ENCODE results near the gene ANKRD52. TPM values are rescaled to one million over a fixed set of nuclear protein-coding genes. Genes with fewer than 3 reads are reported as not detected.

ANKRD52 gene
- total and polyA plus RNA-seq, 2 experiments from 2014 or later, result 20.3 to 25.2 TPM

- no peaks in the 10 kb centered on the region for H3K79me2 ChIP-seq (replicated peaks; ENCODE audit: insufficient read depth)
- Mint-ChIP-seq H3K27ac (peak within 1 kb of the TSS; percentile 95), H3K9me3 (no peaks in the 10 kb centered on the region; the same call in 2 of the 3 replicates), H3K27me3 (ENCODE audit: insufficient read depth, low read depth, poor library complexity) (peaks cover 27% of the 10 kb centered on the region), H3K4me1 (peaks cover 10% of the 10 kb centered on the region), H3K36me3 (ENCODE audit: low read depth) (peaks cover 27% of the 10 kb centered on the region), H3K4me3 (peak within 1 kb of the TSS; percentile 90)
- H3K27me3 ChIP-seq (ENCODE audit: insufficient read depth), result no peaks in the 10 kb centered on the region
- H3K4me1 ChIP-seq (ENCODE audit: insufficient read depth), result peaks cover 5% of the 10 kb centered on the region; the same call in 1 of the 2 replicates
- H3K4me2 ChIP-seq, result peak within 1 kb of the TSS; percentile 95
- peak; percentile 91 for TF ChIP-seq POLR2AphosphoS5 (IDR thresholded peaks at IDR 0.05; ENCODE audit: low read depth)
- TF ChIP-seq EZH2phosphoT487 (IDR thresholded peaks at IDR 0.05; ENCODE audit: unreplicated experiment), result no peak
- no peak for TF ChIP-seq REST (IDR thresholded peaks at IDR 0.05; ENCODE audit: unreplicated experiment)
- TF ChIP-seq CTCF (conservative IDR thresholded peaks at IDR 0.05; ENCODE audit: low read depth in 2 of 2), result peak; percentile 46 to 58
- peak; percentile 93 for TF ChIP-seq ETS1 (IDR thresholded peaks at IDR 0.05)
- no peak for TF ChIP-seq NANOG (IDR thresholded peaks at IDR 0.05; ENCODE audit: borderline replicate concordance)
- no peak for TF ChIP-seq ZNF331 (CRISPR knock-in tag; IDR thresholded peaks at IDR 0.05; ENCODE audit: low read depth)
- TF ChIP-seq CREB1 (CRISPR knock-in tag; IDR thresholded peaks at IDR 0.05; ENCODE audit: low read depth), result peak; percentile 73
- no peak for TF ChIP-seq EZH2 (IDR thresholded peaks at IDR 0.05; ENCODE audit: low read depth, unreplicated experiment)
- TF ChIP-seq ZNF114 (CRISPR knock-in tag; IDR thresholded peaks at IDR 0.05), result no peak
- TF ChIP-seq STAT1 (IDR thresholded peaks at IDR 0.05; ENCODE audit: unreplicated experiment), result no peak
- TF ChIP-seq JUNB (IDR thresholded peaks at IDR 0.05; ENCODE audit: unreplicated experiment), result no peak
- no peak for TF ChIP-seq ZNF462 (CRISPR knock-in tag; IDR thresholded peaks at IDR 0.05)
- ATAC-seq, result peak; percentile 92
- peak within 1 kb of the TSS; percentile 96 for H3K27ac ChIP-seq (ENCODE audit: low read depth)
- peak within 1 kb of the TSS; percentile 80 for H3K4me3 ChIP-seq
- H3K9me2 ChIP-seq (ENCODE audit: insufficient read depth), result no peaks in the 10 kb centered on the region
- peak within 1 kb of the TSS; percentile 99 for H2AFZ ChIP-seq
- DNase-seq (ENCODE audit: low spot score), result peak; percentile 96
- H3K36me3 ChIP-seq (ENCODE audit: insufficient read depth), result peaks cover 4% of the 10 kb centered on the region
- H4K20me1 ChIP-seq (replicated peaks; ENCODE audit: insufficient read depth), result no peaks in the 10 kb centered on the region; the same call in 1 of the 2 replicates
- peaks cover 32% of the 10 kb centered on the region for H3F3A ChIP-seq (replicated peaks; ENCODE audit: low read depth)
Measured at GRCh38 chr12:56266693-56267442, 8.7 kb upstream of the ANKRD52 start, which contains the start of gene COQ10A. Gene COQ10A (plus strand): TSS chr12:56266942. CDS start chr12:56267119, 177 bp downstream.
